ENCODE data around the gene TBX10. TPM values are rescaled to one million over a fixed set of nuclear protein-coding genes. Genes with fewer than 3 reads are reported as not detected.

The TBX10 gene
- total and polyA plus RNA-seq, 5 donors from 2014 or later, result not detected

DNA sequence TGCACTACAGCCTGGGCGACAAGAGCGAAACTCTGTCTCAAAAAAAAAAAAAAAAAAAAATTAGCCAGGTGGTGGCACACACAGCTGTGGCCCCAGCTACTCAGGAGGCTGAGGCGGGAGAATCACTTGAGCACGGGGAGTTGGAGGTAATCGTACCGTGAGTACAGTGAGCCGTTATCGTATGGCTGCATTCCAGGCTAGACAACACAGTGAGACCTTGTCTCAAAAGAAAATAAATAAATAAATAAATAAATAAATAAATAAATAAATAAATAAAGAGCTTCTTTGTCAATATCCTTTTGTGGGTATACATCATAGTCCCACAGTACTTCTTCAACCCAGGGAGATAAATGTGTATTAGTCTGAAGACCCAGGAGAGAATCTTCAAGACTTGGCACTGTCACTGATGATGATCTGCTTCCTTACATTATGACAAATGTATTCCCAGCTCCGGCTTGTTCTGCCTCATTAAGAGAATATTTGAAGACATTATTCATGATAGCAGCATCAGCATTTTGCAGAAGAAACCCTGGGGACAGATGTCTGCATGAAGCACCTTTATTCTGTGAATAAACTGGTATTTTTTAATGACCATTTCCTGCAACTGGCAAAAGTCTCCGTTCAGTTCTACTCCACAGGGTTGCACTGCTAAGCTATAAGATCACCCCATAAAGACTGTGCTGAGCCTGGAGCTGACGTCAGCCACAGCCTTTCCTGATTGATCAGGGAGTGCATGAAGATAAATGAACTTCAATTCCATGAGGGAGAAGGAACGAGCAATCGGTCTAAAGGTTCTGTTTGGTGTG, 12.6 kb upstream of the TBX10 start:
- Mint-ChIP-seq H3K27me3 (no peaks in the 10 kb centered on the region), H3K9me3 (no peaks in the 10 kb centered on the region), H3K4me3 (no peak overlapping the region), H3K36me3 (no peaks in the 10 kb centered on the region), H3K27ac (peak overlapping the region in 1 of 3 donors; percentile 56), H3K4me1 (peaks cover 9 to 24% (median 17%) of the 10 kb centered on the region in 4 donors)
- Histone ChIP-seq H3K4me1 (ENCODE audit: control insufficient read depth, insufficient read depth, low read length, poor library complexity, severe bottlenecking) (peaks cover 27% of the 10 kb centered on the region), H3K9me3 (ENCODE audit: control insufficient read depth in 2 of 2, low read length in 2 of 2) (no peaks in the 10 kb centered on the region), H3K27ac (ENCODE audit: insufficient read depth, low read length, poor library complexity, severe bottlenecking) (no peak overlapping the region), H3K27me3 (ENCODE audit: control insufficient read depth, insufficient read depth, low read length) (no peaks in the 10 kb centered on the region), H3K4me3 (ENCODE audit: low read depth, low read length) (no peak overlapping the region), H3K36me3 (ENCODE audit: control insufficient read depth, insufficient read depth, low read length) (no peaks in the 10 kb centered on the region)
- no peak for ATAC-seq (ENCODE audit: low read depth in 2 of 2)
- no peak for DNase-seq

DNA sequence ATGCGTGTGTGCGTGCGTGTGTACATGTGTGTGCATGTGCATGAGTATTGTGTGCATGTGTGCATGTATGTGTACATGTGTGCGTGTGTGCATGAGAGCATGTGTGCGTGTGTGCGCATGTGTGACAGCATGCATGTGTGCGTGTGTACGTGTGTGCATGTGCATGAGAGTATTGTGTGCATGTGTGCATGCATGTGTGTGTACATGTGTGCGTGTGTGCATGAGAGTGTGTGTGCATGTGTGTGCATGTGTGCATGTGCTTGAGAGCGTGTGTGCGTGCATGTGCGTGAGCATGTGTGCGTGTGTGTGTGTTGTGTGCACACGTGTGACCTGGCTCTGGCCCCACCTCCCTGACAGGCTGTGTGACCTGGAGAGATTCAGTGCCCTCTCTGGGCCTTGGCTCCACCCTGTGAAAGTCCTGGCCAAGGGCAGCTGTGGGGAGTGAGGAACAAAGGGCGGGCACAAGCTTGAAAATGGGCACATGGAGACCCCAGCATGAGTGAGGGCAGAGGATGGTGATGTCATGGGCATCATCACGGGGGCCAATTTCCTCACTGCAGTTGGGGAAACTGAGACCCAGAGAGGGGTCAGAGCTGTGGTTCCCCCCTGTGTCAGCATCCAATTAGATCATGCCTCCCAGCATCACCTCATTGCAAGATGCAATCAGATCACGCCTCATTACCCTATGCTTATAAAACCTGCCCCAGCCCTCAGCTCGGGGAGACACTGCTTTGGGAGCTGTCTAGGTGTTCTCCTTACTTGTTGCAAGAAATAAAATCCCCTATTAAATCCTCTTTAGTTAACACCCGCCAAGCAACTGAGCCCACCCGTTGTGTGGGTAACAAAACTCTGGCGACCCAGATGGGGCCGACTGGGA, 10.3 kb upstream of the TBX10 start:
- DNase-seq, result peak in 1 of 3 donors; percentile 24
- Histone ChIP-seq H3K4me1 (ENCODE audit: control insufficient read depth, insufficient read depth, low read length, poor library complexity, severe bottlenecking) (peaks cover 36% of the 10 kb centered on the region), H3K9me3 (ENCODE audit: control insufficient read depth in 2 of 2, low read length in 2 of 2) (no peaks in the 10 kb centered on the region), H3K4me3 (ENCODE audit: low read depth, low read length) (no peak overlapping the region), H3K27ac (ENCODE audit: insufficient read depth, low read length, poor library complexity, severe bottlenecking) (peak overlapping the region; percentile 79), H3K27me3 (ENCODE audit: control insufficient read depth, insufficient read depth, low read length) (no peaks in the 10 kb centered on the region), H3K36me3 (ENCODE audit: control insufficient read depth, insufficient read depth, low read length) (no peaks in the 10 kb centered on the region)
- peak overlapping the region; percentile 91 to 98 (median 93) for H3K4me3 Mint-ChIP-seq
- H3K36me3 Mint-ChIP-seq, result no peaks in the 10 kb centered on the region
- ATAC-seq (ENCODE audit: low read depth in 2 of 2), result no peak
- peak overlapping the region in 2 of 3 donors; percentile 93 to 96 for H3K27ac Mint-ChIP-seq
- H3K4me1 Mint-ChIP-seq, result peaks cover 9 to 36% (median 24%) of the 10 kb centered on the region in 4 donors
- H3K9me3 Mint-ChIP-seq, result no peaks in the 10 kb centered on the region
- no peaks in the 10 kb centered on the region for H3K27me3 Mint-ChIP-seq

DNA sequence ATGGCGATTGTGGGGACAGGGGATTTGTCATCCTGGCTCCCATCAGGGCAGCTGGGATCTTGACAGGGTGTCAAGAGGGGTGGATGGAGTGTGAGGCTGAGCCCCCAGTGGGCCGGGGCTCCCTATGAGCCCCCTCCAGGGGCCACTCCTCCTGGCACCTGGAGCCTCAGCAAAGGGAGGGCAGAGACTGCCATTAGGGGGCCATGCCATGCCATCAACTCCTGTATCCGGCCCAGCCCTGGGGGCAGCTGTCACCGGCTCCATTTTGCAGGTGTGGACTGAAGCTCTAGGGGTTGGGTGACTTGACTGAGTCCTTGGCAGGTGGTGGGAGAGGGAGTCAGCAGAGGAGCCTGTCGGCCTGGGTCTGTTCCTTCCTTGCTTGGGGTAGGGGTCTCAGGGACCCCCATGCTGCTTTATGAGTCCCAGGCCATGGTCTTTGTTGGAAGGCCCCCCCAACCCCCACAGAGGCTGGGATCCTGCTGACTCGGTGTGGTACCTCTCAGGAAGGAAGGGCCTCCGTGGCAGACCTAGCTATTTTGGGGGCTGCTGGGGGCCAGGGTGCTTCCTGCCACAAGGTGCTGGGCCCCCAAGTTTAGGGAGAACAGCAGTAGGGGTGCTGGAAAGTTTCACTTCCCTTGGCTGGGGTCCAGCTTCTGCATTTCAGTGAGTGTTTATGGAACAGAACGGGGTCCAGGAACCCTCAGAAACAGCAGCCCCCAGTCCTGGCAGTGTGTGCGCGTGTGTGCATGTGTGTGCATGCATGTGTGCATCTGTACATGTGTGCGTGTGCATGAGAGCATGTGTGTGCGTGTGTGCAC, 9.4 kb upstream of the TBX10 start:
- H3K4me1 ChIP-seq (ENCODE audit: control insufficient read depth, insufficient read depth, low read length, poor library complexity, severe bottlenecking), result peaks cover 36% of the 10 kb centered on the region

DNA sequence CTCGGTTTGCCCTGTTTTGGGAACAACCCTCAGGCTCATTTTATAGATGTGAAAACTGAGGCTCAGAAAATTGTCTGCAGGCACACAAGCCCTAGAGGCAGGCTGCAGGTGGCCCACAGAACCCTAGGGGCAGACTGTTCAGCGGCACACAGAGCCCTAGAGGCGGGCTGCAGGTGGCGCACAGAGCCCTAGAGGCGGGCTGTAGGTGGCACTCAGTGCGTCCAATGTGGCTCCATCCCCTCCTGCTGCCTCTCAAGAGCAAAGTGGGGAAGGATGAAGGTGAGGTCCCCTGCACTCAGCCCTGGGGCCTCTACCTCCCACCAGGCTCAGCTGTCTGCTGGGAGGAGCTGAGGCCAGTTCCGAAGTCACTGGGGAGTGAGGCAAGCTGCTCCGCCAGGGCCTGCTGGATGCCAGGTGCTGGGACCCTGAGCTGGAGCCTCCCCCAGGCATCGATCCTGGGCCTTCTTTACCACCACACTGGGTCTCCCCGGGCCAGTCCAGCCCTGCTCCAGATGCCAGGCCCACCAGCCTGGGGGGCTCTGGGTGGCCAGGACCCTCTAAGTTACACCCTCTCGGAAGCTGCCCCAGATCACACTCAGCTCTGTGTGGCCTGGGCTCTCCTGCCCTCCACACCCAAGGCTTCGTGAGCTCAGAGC, 8.7 kb upstream of the TBX10 start:
- Mint-ChIP-seq H3K36me3 (no peaks in the 10 kb centered on the region), H3K4me1 (peaks cover 9 to 42% (median 24%) of the 10 kb centered on the region in 4 donors), H3K4me3 (peak overlapping the region; percentile 5 to 74 (median 62)), H3K27ac (peak overlapping the region in 2 of 3 donors; percentile 64 to 84), H3K27me3 (no peaks in the 10 kb centered on the region), H3K9me3 (no peaks in the 10 kb centered on the region)
- DNase-seq, result peak in 2 of 3 donors; percentile 46 to 71
- ATAC-seq (ENCODE audit: low read depth in 2 of 2), result peak; percentile 73 to 80
- Histone ChIP-seq H3K27ac (ENCODE audit: insufficient read depth, low read length, poor library complexity, severe bottlenecking) (no peak overlapping the region), H3K27me3 (ENCODE audit: control insufficient read depth, insufficient read depth, low read length) (no peaks in the 10 kb centered on the region), H3K4me3 (ENCODE audit: low read depth, low read length) (no peak overlapping the region), H3K36me3 (ENCODE audit: control insufficient read depth, insufficient read depth, low read length) (no peaks in the 10 kb centered on the region), H3K4me1 (ENCODE audit: control insufficient read depth, insufficient read depth, low read length, poor library complexity, severe bottlenecking) (peaks cover 36% of the 10 kb centered on the region), H3K9me3 (ENCODE audit: control insufficient read depth in 2 of 2, low read length in 2 of 2) (no peaks in the 10 kb centered on the region)

More for the DNA sequence above, 9.4 kb upstream of the TBX10 start:
- peaks cover 9 to 40% (median 24%) of the 10 kb centered on the region in 4 donors for H3K4me1 Mint-ChIP-seq
- H3K27me3 Mint-ChIP-seq, result no peaks in the 10 kb centered on the region
- Histone ChIP-seq H3K4me3 (ENCODE audit: low read depth, low read length) (no peak overlapping the region), H3K9me3 (ENCODE audit: control insufficient read depth in 2 of 2, low read length in 2 of 2) (no peaks in the 10 kb centered on the region), H3K27ac (ENCODE audit: insufficient read depth, low read length, poor library complexity, severe bottlenecking) (no peak overlapping the region), H3K36me3 (ENCODE audit: control insufficient read depth, insufficient read depth, low read length) (no peaks in the 10 kb centered on the region), H3K27me3 (ENCODE audit: control insufficient read depth, insufficient read depth, low read length) (no peaks in the 10 kb centered on the region)
- no peaks in the 10 kb centered on the region for H3K9me3 Mint-ChIP-seq
- peak overlapping the region in 1 of 4 donors; percentile 67 for H3K4me3 Mint-ChIP-seq
- H3K36me3 Mint-ChIP-seq, result no peaks in the 10 kb centered on the region
- DNase-seq, result no peak
- no peak for ATAC-seq (ENCODE audit: low read depth in 2 of 2)
- peak overlapping the region in 1 of 3 donors; percentile 93 for H3K27ac Mint-ChIP-seq

DNA sequence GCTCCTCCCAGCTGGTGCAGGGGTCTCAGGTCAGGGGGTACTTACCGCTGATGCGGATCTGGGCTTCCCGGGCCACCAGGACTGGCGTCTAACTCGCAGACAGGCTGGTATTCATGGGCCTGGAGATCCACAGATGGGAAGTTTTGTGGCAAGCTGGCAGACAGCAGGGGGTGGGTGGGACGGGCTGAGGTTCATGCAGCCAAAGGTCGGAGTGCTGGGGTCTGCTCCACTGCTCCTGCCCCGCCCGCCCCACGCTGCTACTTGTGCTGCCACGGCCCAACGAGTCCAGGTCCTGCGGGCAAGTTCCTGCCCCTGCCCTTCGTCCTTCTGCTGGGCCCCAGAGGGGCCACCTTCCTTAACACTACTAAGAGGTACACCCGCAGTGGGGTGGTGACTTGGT, 7.9 kb upstream of the TBX10 start:
- Histone ChIP-seq H3K9me3 (ENCODE audit: control insufficient read depth in 2 of 2, low read length in 2 of 2) (no peaks in the 10 kb centered on the region), H3K27ac (ENCODE audit: insufficient read depth, low read length, poor library complexity, severe bottlenecking) (no peak overlapping the region), H3K27me3 (ENCODE audit: control insufficient read depth, insufficient read depth, low read length) (no peaks in the 10 kb centered on the region), H3K4me1 (ENCODE audit: control insufficient read depth, insufficient read depth, low read length, poor library complexity, severe bottlenecking) (peaks cover 36% of the 10 kb centered on the region), H3K36me3 (ENCODE audit: control insufficient read depth, insufficient read depth, low read length) (no peaks in the 10 kb centered on the region), H3K4me3 (ENCODE audit: low read depth, low read length) (no peak overlapping the region)
- no peaks in the 10 kb centered on the region for H3K36me3 Mint-ChIP-seq
- DNase-seq, result no peak
- no peak for ATAC-seq (ENCODE audit: low read depth in 2 of 2)
- no peaks in the 10 kb centered on the region for H3K9me3 Mint-ChIP-seq
- H3K4me3 Mint-ChIP-seq, result peak overlapping the region in 1 of 4 donors; percentile 67
- H3K27ac Mint-ChIP-seq, result peak overlapping the region in 1 of 3 donors; percentile 64
- peaks cover 9 to 42% (median 24%) of the 10 kb centered on the region in 4 donors for H3K4me1 Mint-ChIP-seq
- H3K27me3 Mint-ChIP-seq, result no peaks in the 10 kb centered on the region

DNA sequence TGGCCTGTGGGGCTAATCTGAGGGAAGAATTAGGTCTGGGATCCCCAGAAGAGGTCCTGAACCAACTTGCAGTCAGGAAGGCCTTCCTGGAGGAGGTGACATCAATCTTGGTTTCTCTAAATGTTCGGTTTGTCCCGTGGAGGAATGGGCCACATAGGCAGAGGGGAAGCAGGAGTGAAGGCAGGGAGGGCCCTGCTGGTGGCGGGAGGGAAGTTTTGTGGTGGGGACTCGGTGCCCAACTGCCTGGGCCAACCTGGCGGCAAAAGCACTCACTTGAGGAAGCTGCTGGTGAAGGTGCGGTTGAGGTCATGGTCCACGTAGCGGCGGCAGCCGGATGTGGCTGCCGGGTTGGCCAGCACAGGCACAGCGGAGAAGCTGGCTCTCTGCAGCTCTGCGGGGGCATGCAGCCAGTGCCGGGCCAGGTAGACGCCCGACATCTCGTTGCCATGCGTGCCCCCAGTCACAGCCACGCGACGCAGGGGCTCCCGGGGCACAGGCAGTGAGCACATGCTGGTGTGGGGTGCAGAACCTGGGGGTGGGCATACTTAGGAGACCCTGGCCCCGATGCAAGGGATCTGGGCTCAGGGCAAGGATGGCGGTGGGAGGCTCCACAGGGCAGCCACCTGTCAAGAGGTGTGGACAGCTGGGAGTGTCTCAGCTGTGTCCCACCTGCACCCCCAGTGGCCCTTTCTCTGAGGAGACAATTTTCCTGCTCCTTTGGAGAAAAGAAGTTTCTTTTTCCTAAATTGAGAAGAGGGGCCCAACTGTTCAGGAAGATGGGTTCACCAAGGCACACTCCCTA, 7.2 kb upstream of the TBX10 start:
- Histone ChIP-seq H3K27me3 (ENCODE audit: control insufficient read depth, insufficient read depth, low read length) (no peaks in the 10 kb centered on the region), H3K9me3 (ENCODE audit: control insufficient read depth in 2 of 2, low read length in 2 of 2) (no peaks in the 10 kb centered on the region), H3K4me1 (ENCODE audit: control insufficient read depth, insufficient read depth, low read length, poor library complexity, severe bottlenecking) (peaks cover 36% of the 10 kb centered on the region), H3K27ac (ENCODE audit: insufficient read depth, low read length, poor library complexity, severe bottlenecking) (no peak overlapping the region), H3K36me3 (ENCODE audit: control insufficient read depth, insufficient read depth, low read length) (no peaks in the 10 kb centered on the region), H3K4me3 (ENCODE audit: low read depth, low read length) (peak overlapping the region; percentile 44)
- Mint-ChIP-seq H3K9me3 (no peaks in the 10 kb centered on the region), H3K27me3 (no peaks in the 10 kb centered on the region), H3K4me1 (peaks cover 9 to 42% (median 24%) of the 10 kb centered on the region in 4 donors), H3K36me3 (no peaks in the 10 kb centered on the region), H3K4me3 (peak overlapping the region in 3 of 4 donors; percentile 31 to 81 (median 61)), H3K27ac (peak overlapping the region; percentile 78 to 90 (median 82))
- peak; percentile 27 to 43 for ATAC-seq (ENCODE audit: low read depth in 2 of 2)
- DNase-seq, result peak in 2 of 3 donors; percentile 32 to 84
